Caco-2 (cell line): Measurements from ENCODE around the gene IP6K1. TPM values are rescaled to one million over a fixed set of nuclear protein-coding genes. Genes with fewer than 3 reads are reported as not detected.

ENCODE experiments used
- BruUV-seq: library from RNA; stranded (reverse); fragments of 400-500 nt; replicated peaks from 2 replicates; lab custom pipeline; 2021; lab: Mats Ljungman, UMichigan
- CTCF ChIA-PET: fragments of 300-600 bp; sonication (Branson Sonifier 250); formaldehyde crosslinking; loops from one replicate; lab custom pipeline; 2022; ENCODE audit warnings: antibody characterized with exemption; lab: Charles Lee
- POLR2A ChIA-PET: fragments of 300-600 bp; sonication (Branson Sonifier 250); formaldehyde crosslinking; loops from one replicate; lab custom pipeline; 2022; ENCODE audit warnings: antibody characterized with exemption; lab: Charles Lee
- DNase-seq, 2 experiments: peaks; one replicate each; pipeline versions ENCODE4 v3.0.0 to v3.0.0-alpha.2; 2020 to 2022
- H3K27me3 ChIP-seq: replicated peaks from 2 replicates; pipeline ENCODE4 v1.6.0; 2011; ENCODE audit warnings: low read length; ENCODE audit not compliant: control insufficient read depth, insufficient read depth
- H3K36me3 ChIP-seq: 2 replicates; pipeline ENCODE4 v1.5.1; 2011; ENCODE audit warnings: low read length; ENCODE audit not compliant: control insufficient read depth, insufficient read depth
- H3K4me1 ChIP-seq: fragments of 250-450 bp; sonication (Bioruptor Pico); 2 replicates; pipeline ENCODE4 v1.5.1; 2020; ENCODE audit warnings: mild to moderate bottlenecking
- H3K4me3 ChIP-seq: 2 replicates; pipeline ENCODE4 v1.5.1; 2011; ENCODE audit warnings: low read depth, mild to moderate bottlenecking, control low read depth, low read length
- H3K9me3 ChIP-seq: fragments of 250-450 bp; sonication (Bioruptor Pico); 2 replicates; pipeline ENCODE4 v1.5.1; 2020; ENCODE audit warnings: mild to moderate bottlenecking, moderate library complexity
- H3K27ac Mint-ChIP-seq: one replicate; pipeline ENCODE4 v1.8.0; 2022; ENCODE audit warnings: mixed read lengths; ENCODE audit not compliant: unreplicated experiment
- H3K27me3 Mint-ChIP-seq: one replicate; pipeline ENCODE4 v1.8.0; 2022; ENCODE audit warnings: mixed read lengths; ENCODE audit not compliant: insufficient read depth, unreplicated experiment
- H3K36me3 Mint-ChIP-seq: one replicate; pipeline ENCODE4 v1.8.0; 2022; ENCODE audit warnings: mild to moderate bottlenecking, mixed read lengths; ENCODE audit not compliant: insufficient read depth, unreplicated experiment
- H3K4me1 Mint-ChIP-seq: one replicate; pipeline ENCODE4 v1.8.0; 2022; ENCODE audit warnings: low read depth, mixed read lengths; ENCODE audit not compliant: unreplicated experiment
- H3K4me3 Mint-ChIP-seq: one replicate; pipeline ENCODE4 v1.8.0; 2022; ENCODE audit warnings: mild to moderate bottlenecking, moderate library complexity, mixed read lengths; ENCODE audit not compliant: unreplicated experiment
- H3K9me3 Mint-ChIP-seq: one replicate; pipeline ENCODE4 v1.8.0; 2022; ENCODE audit warnings: mixed read lengths; ENCODE audit not compliant: unreplicated experiment
- intact Hi-C: fragments of 100-400 bp; cut with micrococcal nuclease; formaldehyde crosslinking; loops from one replicate; pipeline ENCODE4 v1.10.0; 2022; ENCODE audit not compliant: unreplicated experiment
- total RNA-seq: library from RNA; stranded (reverse); gene quantifications from 2 replicates; pipeline ENCODE4 v1.2.3, GENCODE V29; 2022
- TF ChIP-seq, protein P1 (sequence below), 2 experiments: fragments of 200-600 bp in 1 of 2; IDR thresholded peaks; 1 replicate in 1 of 2; 2 replicates in 1 of 2; pipeline versions ENCODE4 v1.5.1 to v1.8.0; 2011 to 2022; ENCODE audit warnings: antibody characterized with exemption in 1 of 2, control low read depth in 1 of 2, inconsistent platforms in 1 of 2, low read depth in 1 of 2, low read length in 1 of 2, mild to moderate bottlenecking in 1 of 2, moderate library complexity in 1 of 2; ENCODE audit not compliant: insufficient read depth in 1 of 2, severe bottlenecking in 1 of 2, unreplicated experiment in 1 of 2

Gene IP6K1
- total RNA-seq, 1 experiment from 2014 or later, result 35.5 TPM

DNA sequence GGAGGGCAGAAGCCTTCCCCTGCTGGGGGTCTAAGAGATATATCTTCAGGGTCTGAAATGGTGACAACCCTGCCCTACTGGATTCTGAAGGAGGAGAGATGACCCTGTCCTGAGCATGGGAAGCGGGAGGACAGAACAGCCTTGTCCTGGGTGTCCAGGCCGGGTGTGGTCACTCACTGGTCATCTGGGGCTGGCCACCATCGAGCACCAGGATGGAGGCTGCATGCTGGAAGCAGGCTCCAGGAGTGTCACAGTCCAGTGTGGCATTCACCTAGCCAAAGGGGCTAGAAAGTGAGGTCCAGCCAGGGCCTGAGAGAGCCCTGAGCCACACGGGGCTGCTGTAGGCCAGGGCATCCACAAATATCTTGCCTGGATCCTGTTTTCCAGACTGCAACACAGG lies 8.1 kb upstream of the IP6K1 start:
- Mint-ChIP-seq H3K9me3 (no peaks in the 10 kb centered on the region), H3K4me3 (no peak overlapping the region), H3K36me3 (no peaks in the 10 kb centered on the region), H3K27me3 (no peaks in the 10 kb centered on the region), H3K27ac (no peak overlapping the region), H3K4me1 (no peaks in the 10 kb centered on the region)
- H3K9me3 ChIP-seq, result no peaks in the 10 kb centered on the region
- no peaks in the 10 kb centered on the region for H3K27me3 ChIP-seq
- 0 out of 2 replicates have a peak, but pooled peaks cover 3% of the 10 kb centered on the region for H3K4me1 ChIP-seq
- no peaks in the 10 kb centered on the region for H3K36me3 ChIP-seq
- POLR2A ChIA-PET, result no interaction called here
- TF ChIP-seq, protein P1, sequence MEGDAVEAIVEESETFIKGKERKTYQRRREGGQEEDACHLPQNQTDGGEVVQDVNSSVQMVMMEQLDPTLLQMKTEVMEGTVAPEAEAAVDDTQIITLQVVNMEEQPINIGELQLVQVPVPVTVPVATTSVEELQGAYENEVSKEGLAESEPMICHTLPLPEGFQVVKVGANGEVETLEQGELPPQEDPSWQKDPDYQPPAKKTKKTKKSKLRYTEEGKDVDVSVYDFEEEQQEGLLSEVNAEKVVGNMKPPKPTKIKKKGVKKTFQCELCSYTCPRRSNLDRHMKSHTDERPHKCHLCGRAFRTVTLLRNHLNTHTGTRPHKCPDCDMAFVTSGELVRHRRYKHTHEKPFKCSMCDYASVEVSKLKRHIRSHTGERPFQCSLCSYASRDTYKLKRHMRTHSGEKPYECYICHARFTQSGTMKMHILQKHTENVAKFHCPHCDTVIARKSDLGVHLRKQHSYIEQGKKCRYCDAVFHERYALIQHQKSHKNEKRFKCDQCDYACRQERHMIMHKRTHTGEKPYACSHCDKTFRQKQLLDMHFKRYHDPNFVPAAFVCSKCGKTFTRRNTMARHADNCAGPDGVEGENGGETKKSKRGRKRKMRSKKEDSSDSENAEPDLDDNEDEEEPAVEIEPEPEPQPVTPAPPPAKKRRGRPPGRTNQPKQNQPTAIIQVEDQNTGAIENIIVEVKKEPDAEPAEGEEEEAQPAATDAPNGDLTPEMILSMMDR (IDR thresholded peaks at IDR 0.05; ENCODE audit: insufficient read depth in 1 of 2, low read depth in 1 of 2, low read length in 1 of 2, severe bottlenecking in 1 of 2, unreplicated experiment in 1 of 2), result no peak
- CTCF ChIA-PET, result interaction anchor here (0.6 kb wide), 1 partner anchor 135 kb away, joined by 6 read pairs; no protein-coding TSS in a partner anchor
- BruUV-seq, result no TSS peak
- no peak for DNase-seq
- no peak overlapping the region for H3K4me3 ChIP-seq
- intact Hi-C loops, result no loop called here

DNA sequence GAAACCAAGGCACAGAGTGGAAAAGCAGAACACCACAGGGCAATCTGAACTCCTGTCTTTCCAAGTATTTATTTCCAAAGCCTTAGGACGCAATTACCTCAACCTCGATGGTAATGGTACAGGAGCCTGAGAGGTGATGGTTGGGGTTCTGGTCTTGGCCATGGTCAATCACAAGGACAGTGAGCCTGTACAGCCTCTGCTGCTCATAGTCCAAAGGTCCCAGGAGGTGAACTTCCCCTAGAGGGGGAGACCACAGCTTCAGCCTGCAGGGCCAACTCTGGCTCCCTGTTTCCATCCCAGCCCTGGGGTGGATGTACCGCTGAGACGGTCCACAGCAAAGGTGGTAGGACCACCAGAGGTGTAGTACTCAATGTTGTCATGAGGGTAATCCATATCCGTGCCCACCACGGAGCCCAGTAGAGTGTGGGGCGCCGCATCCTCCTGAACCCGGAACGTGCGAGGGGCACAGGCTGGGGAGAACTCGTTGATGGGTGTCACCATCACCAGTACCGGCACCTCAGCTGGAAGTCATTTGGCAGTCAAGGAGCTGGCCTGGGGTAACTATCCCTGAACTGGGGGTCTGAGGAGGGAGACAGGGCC lies 7.2 kb upstream of the IP6K1 start:
- intact Hi-C loops, result no loop called here
- Histone ChIP-seq H3K36me3 (no peaks in the 10 kb centered on the region), H3K27me3 (no peaks in the 10 kb centered on the region), H3K4me3 (no peak overlapping the region), H3K4me1 (0 out of 2 replicates have a peak, but pooled peaks cover 3% of the 10 kb centered on the region), H3K9me3 (no peaks in the 10 kb centered on the region)
- Mint-ChIP-seq H3K4me1 (no peaks in the 10 kb centered on the region), H3K27ac (no peak overlapping the region), H3K9me3 (no peaks in the 10 kb centered on the region), H3K36me3 (no peaks in the 10 kb centered on the region), H3K4me3 (no peak overlapping the region), H3K27me3 (no peaks in the 10 kb centered on the region)
- TF ChIP-seq, protein P1 (IDR thresholded peaks at IDR 0.05; ENCODE audit: insufficient read depth in 1 of 2, low read depth in 1 of 2, low read length in 1 of 2, severe bottlenecking in 1 of 2, unreplicated experiment in 1 of 2), result no peak
- CTCF ChIA-PET, result no interaction called here
- DNase-seq, result no peak
- BruUV-seq, result no TSS peak
- POLR2A ChIA-PET, result no interaction called here

DNA sequence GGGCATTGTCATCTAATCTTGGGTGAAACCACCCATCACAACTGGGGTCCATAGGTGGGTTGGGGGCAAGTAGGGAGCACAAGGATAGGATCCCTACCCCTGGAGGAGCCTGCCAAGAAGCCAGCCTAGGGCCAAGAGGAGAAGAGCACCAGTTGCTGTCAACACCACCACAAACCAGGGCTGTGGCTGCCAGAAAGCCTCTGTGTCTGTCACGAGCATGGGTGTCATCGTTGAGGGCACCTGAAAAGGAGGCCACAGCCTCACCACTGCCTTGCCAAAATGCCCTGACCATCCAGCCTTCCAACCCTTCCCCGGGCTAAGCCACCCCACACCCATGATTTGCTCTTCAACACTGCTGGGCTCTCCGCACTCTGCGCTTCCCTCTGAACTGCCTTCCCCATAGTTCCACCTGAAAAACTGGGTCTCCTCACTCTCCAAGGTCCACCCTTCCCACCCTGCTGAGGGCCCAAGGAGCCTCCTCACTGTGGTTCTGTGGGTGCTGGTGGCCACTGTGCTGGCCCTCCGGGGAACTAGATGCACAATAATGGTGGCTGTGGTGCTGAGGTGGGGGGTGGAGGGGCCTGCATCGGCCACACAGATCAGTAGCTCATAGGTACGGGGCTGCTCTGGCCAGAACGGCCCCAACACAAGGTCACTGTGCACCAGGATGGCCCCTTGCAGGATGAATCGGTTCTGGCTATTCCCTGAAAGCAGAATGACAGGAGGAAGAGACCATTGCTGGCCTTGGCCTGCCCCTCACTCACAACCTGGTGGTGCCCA lies 6.2 kb upstream of the IP6K1 start:
- DNase-seq, result no peak
- ChIA-PET CTCF (no interaction called here), POLR2A (no interaction called here)
- Histone ChIP-seq H3K9me3 (no peaks in the 10 kb centered on the region), H3K4me3 (no peak overlapping the region), H3K36me3 (no peaks in the 10 kb centered on the region), H3K4me1 (0 out of 2 replicates have a peak, but pooled peaks cover 3% of the 10 kb centered on the region), H3K27me3 (no peaks in the 10 kb centered on the region)
- Mint-ChIP-seq H3K4me3 (no peak overlapping the region), H3K9me3 (no peaks in the 10 kb centered on the region), H3K27me3 (no peaks in the 10 kb centered on the region), H3K4me1 (no peaks in the 10 kb centered on the region), H3K36me3 (no peaks in the 10 kb centered on the region), H3K27ac (no peak overlapping the region)
- no TSS peak for BruUV-seq
- intact Hi-C loops, result no loop called here
- TF ChIP-seq, protein P1 (IDR thresholded peaks at IDR 0.05; ENCODE audit: insufficient read depth in 1 of 2, low read depth in 1 of 2, low read length in 1 of 2, severe bottlenecking in 1 of 2, unreplicated experiment in 1 of 2), result no peak
